AG10803 (cell line): ENCODE data around the gene RMI2.

Source experiments
- DNase-seq: peaks from one replicate; pipeline ENCODE4 v3.0.0; 2010; ENCODE audit warnings: low read depth
- H3K4me3 ChIP-seq: 2 replicates; pipeline ENCODE4 v1.5.1; 2011; ENCODE audit warnings: mild to moderate bottlenecking, low read length, control low read depth
- TF ChIP-seq, protein P1 (sequence below): conservative IDR thresholded peaks from 2 replicates; pipeline ENCODE4 v1.5.1; 2011; ENCODE audit warnings: mild to moderate bottlenecking, low read length, control low read depth, inconsistent platforms

RMI2 gene

GRCh38 chr16:11389083-11389482, 43.8 kb downstream of the RMI2 start:
- DNase-seq: no peak
- H3K4me3 ChIP-seq: no peak overlapping the region
- TF ChIP-seq, protein P1, sequence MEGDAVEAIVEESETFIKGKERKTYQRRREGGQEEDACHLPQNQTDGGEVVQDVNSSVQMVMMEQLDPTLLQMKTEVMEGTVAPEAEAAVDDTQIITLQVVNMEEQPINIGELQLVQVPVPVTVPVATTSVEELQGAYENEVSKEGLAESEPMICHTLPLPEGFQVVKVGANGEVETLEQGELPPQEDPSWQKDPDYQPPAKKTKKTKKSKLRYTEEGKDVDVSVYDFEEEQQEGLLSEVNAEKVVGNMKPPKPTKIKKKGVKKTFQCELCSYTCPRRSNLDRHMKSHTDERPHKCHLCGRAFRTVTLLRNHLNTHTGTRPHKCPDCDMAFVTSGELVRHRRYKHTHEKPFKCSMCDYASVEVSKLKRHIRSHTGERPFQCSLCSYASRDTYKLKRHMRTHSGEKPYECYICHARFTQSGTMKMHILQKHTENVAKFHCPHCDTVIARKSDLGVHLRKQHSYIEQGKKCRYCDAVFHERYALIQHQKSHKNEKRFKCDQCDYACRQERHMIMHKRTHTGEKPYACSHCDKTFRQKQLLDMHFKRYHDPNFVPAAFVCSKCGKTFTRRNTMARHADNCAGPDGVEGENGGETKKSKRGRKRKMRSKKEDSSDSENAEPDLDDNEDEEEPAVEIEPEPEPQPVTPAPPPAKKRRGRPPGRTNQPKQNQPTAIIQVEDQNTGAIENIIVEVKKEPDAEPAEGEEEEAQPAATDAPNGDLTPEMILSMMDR: no peak

DNA sequence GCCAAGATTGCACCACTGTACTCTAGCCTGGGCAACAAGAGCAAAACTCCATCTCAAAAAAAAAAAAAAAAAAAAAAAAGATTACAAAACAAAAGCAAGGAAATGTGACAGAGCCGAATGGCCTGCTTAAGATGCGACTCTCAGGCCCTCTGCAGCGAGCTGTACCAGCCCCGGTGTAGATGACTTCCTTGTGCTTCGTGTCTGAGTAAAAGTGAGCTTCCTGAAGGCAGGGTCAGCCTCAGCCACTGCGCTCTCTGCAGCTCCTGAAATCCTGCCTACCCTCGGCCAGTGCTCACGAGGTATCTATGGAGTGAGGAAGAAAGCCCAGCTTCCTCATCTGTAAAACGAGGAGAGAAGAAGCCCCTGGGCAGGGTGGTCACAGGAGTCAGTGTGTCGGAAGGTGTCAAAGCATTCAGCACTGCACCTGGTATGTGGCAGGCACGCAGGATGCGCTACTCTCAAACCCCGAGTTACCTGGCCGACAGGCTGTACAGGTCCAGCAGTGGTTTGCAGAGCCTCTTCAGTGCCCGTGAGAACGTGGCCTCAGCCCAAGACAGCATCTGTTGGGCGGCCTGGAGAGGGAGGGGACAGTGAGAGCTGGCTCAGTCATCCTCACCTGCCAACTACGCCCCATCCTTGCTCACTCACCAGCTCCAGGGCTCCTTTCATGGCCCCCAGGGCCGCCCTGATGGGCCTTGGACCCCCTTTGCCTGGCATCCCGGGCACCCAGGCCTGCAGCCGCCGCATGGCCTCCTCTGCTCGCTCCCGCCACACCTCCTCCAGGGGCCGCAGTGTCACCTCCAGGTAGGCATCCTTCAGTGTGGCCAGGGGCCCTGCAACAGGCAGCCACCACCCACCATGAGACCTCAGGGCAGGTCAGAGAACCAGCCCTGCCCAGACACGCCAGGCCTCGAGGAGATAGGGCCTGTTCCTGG, 44.6 kb downstream of the RMI2 start:
- no peak overlapping the region for H3K4me3 ChIP-seq
- TF ChIP-seq, protein P1: no peak
- no peak for DNase-seq

DNA sequence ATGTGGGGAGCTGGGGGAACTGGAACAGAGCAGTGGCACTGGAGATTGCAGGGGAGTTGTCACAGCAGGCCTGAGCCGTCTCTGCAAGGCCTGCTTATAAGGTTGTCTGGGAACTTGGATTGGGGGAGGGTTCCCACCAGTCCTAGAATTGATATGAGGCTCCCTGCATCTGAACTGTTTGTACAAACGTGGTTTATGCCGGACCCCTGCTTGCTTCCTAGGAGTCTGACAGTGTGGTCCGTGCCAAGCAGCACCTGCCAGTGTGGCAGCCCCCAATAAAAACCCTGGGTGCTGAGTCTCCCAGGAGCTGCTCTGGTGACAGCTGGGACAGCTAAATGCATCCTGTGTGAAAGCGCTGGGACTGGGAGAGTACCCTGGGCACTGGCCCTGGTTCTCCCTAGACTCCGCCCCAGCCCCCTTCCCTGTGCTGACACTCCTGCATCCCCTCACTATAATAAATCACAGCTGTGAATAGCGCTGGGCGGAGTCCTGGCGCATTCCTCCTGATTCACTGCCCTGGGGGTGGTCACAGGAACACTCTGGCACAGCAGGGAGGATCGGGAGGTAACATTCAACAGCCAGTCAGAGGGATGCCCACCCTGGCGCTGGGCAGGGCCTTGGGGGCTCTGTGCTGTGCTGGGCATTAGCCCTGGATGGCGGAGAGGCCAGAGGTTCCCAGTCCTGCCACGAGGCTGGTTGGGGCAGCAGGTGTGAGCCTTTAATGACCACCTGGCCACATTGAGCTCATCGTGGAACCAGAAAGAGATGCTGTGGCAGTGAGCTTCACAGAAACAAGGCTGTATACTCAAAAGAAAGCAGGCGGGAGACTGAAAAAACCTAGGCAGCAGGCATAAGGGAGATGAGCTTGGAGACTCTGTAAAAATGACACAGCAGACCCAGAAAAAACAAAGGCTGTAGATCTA, 45.6 kb downstream of the RMI2 start:
- TF ChIP-seq, protein P1: no peak
- H3K4me3 ChIP-seq: no peak overlapping the region
- DNase-seq: no peak

GRCh38 chr16:11391576-11391975, 46.3 kb downstream of the RMI2 start:
- no peak for DNase-seq
- TF ChIP-seq, protein P1: no peak
- no peak overlapping the region for H3K4me3 ChIP-seq

- TF ChIP-seq, protein P1: no peak
- no peak for DNase-seq
Measured at GRCh38 chr16:11392041-11392581, 46.9 kb downstream of the RMI2 start.

DNA sequence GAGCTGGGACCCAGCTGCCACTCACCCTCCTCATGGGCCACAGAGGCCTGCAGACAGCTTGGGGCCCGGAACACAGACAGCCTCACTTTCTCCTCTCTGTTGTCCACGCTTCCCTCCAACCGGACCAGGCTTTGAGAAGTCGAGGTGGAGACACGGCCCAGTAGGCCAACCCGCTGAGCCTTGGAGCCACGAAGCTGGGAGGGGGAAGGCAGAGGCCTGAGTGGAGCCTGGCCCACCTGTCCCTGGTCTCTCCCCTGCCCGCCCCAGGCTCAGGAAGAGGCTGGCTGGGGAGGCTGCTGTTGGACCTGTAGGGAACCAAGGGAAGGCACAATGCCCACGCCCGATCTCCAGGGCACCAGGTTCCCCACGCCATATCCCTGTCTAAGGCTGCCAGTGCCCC, 48.1 kb downstream of the RMI2 start:
- no peak overlapping the region for H3K4me3 ChIP-seq
- no peak for DNase-seq
- TF ChIP-seq, protein P1: no peak

More at GRCh38 chr16:11392041-11392581, 46.9 kb downstream of the RMI2 start:
- H3K4me3 ChIP-seq: no peak overlapping the region
